Osteoblast (primary cell): ENCODE data around the gene DVL3. TPM values are rescaled to one million over a fixed set of nuclear protein-coding genes. Genes with fewer than 3 reads are reported as not detected.

ENCODE experiments used
- DNase-seq: peaks from one replicate; pipeline ENCODE4 v3.0.0; 2011; ENCODE audit warnings: low spot score, mixed read lengths; ENCODE audit not compliant: insufficient read length; ENCODE audit errors: missing footprints
- H2AFZ ChIP-seq: 2 replicates; pipeline ENCODE4 v1.6.0; 2011; ENCODE audit warnings: mild to moderate bottlenecking, low read length
- H3K27ac ChIP-seq: 2 replicates; pipeline ENCODE4 v1.5.1; 2011; ENCODE audit warnings: mild to moderate bottlenecking, low read depth, low read length, moderate library complexity
- H3K27me3 ChIP-seq: 2 replicates; pipeline ENCODE4 v1.6.0; 2012; ENCODE audit warnings: mild to moderate bottlenecking, control low read depth, inconsistent platforms, low read length, moderate library complexity; ENCODE audit not compliant: insufficient read depth
- H3K36me3 ChIP-seq: 2 replicates; pipeline ENCODE4 v1.5.1; 2011; ENCODE audit warnings: mild to moderate bottlenecking, low read length, control low read depth, moderate library complexity; ENCODE audit not compliant: insufficient read depth
- H3K4me1 ChIP-seq: 2 replicates; pipeline ENCODE4 v1.5.1; 2011; ENCODE audit warnings: mild to moderate bottlenecking, low read length, control low read depth, moderate library complexity; ENCODE audit not compliant: insufficient read depth
- H3K4me2 ChIP-seq: 2 replicates; pipeline ENCODE4 v1.6.0; 2011; ENCODE audit warnings: mild to moderate bottlenecking, low read length; ENCODE audit not compliant: insufficient read depth
- H3K4me3 ChIP-seq: fragments of 200-600 bp; sonication (generic); 3 replicates; pipeline ENCODE4 v1.5.1; 2012; ENCODE audit warnings: mild to moderate bottlenecking, low read length, inconsistent platforms; ENCODE audit not compliant: insufficient read depth
- H3K79me2 ChIP-seq: 2 replicates; pipeline ENCODE4 v1.6.0; 2012; ENCODE audit warnings: mild to moderate bottlenecking, low read length, control low read depth, inconsistent platforms; ENCODE audit not compliant: insufficient read depth
- H3K9me3 ChIP-seq: 2 replicates; pipeline ENCODE4 v1.5.1; 2011; ENCODE audit warnings: low read depth, low read length, control low read depth
- H4K20me1 ChIP-seq: 2 replicates; pipeline ENCODE4 v1.6.0; 2012; ENCODE audit warnings: mild to moderate bottlenecking, low read length, control low read depth; ENCODE audit not compliant: insufficient read depth
- total RNA-seq: library from RNA; depleted of rRNA; stranded (reverse); fragments of >200 nt; gene quantifications from 2 replicates; pipeline ENCODE4 v1.2.3, GENCODE V29; 2012
- TF ChIP-seq, protein P1 (sequence below): IDR thresholded peaks from 2 replicates; pipeline ENCODE4 v1.5.1; 2011; ENCODE audit warnings: mild to moderate bottlenecking, low read depth, low read length, moderate library complexity; ENCODE audit errors: extremely low read depth

DVL3 gene
- total RNA-seq, 1 donor: 60.4 TPM

DNA sequence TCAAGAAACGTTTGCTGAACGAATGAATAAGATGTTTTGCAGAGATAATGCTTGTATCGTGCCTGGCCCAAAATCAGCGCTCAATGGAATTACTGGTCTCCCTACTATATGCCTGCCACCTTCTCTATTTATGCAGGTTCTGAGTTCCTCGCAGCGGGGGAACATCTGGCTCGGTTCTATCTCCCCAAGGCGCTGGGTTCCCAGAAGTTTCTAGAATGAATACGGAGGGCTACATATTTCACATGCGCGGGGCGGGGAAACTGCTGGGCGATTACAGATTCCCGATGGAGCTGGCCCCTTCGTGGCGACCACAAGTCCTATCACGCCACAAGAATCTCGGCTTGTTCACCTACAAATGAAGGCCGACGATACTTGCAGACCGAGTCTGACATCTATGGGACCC, 20.4 kb upstream of the DVL3 start:
- Histone ChIP-seq H3K27ac (peak overlapping the region; percentile 83), H3K9me3 (no peaks in the 10 kb centered on the region), H3K4me2 (peak overlapping the region; percentile 100), H3K4me1 (peaks cover 19% of the 10 kb centered on the region), H3K4me3 (peak overlapping the region; percentile 89), H3K79me2 (peaks cover 40% of the 10 kb centered on the region), H3K27me3 (no peaks in the 10 kb centered on the region), H4K20me1 (peaks cover 16% of the 10 kb centered on the region), H2AFZ (peak overlapping the region; percentile 100), H3K36me3 (peaks cover 9% of the 10 kb centered on the region)
- TF ChIP-seq, protein P1, sequence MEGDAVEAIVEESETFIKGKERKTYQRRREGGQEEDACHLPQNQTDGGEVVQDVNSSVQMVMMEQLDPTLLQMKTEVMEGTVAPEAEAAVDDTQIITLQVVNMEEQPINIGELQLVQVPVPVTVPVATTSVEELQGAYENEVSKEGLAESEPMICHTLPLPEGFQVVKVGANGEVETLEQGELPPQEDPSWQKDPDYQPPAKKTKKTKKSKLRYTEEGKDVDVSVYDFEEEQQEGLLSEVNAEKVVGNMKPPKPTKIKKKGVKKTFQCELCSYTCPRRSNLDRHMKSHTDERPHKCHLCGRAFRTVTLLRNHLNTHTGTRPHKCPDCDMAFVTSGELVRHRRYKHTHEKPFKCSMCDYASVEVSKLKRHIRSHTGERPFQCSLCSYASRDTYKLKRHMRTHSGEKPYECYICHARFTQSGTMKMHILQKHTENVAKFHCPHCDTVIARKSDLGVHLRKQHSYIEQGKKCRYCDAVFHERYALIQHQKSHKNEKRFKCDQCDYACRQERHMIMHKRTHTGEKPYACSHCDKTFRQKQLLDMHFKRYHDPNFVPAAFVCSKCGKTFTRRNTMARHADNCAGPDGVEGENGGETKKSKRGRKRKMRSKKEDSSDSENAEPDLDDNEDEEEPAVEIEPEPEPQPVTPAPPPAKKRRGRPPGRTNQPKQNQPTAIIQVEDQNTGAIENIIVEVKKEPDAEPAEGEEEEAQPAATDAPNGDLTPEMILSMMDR: no peak
- no peak for DNase-seq

DNA sequence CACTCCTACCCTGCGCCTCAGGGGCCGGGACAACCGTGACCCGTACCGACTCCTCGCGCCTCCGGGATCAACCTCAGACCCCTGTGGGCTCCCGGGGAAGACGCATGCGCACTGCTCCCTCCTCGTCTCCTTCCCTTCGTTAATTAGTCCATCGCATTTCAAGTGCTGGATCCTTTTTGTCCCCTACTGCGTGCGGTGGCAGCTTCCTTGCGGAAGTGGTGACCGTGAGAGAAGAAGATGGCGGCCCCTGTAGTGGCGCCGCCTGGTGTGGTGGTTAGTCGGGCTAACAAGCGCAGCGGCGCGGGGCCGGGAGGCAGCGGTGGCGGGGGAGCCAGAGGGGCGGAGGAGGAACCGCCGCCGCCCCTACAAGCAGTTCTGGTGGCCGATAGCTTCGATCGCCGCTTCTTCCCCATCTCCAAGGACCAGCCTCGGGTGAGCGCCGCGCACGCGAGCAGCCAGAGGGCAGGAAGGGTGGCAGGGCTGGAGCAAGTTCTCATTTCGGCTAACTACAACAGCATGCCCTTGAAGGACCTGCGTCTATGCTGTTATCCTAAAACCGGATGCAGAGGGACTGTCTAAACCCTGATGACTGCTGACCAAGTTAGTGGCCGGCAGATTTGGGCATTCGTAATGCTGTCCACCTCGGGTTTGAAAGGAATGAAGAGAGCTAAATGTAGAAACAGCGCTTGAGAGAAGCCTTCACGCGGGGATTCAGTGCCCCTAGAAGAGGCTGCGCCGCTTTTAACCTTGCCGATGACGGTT, 19.8 kb upstream of the DVL3 start, which contains the start of gene EIF2B5:
Gene EIF2B5 (plus strand): TSS at position 210 of the 762 bp plus-strand sequence. CDS start 28 bp downstream, at position 238.
- peaks cover 19% of the 10 kb centered on the region for H3K4me1 ChIP-seq
- H3K4me3 ChIP-seq: peak within 1 kb of the TSS; percentile 89
- H3K27ac ChIP-seq: peak within 1 kb of the TSS; percentile 83
- H3K36me3 ChIP-seq: peaks cover 14% of the 10 kb centered on the region
- TF ChIP-seq, protein P1: peak; percentile 34
- H4K20me1 ChIP-seq: peaks cover 16% of the 10 kb centered on the region
- no peaks in the 10 kb centered on the region for H3K27me3 ChIP-seq
- peak; percentile 87 for DNase-seq
- H3K79me2 ChIP-seq: peaks cover 45% of the 10 kb centered on the region
- H2AFZ ChIP-seq: peak within 1 kb of the TSS; percentile 100
- no peaks in the 10 kb centered on the region for H3K9me3 ChIP-seq
- H3K4me2 ChIP-seq: peak within 1 kb of the TSS; percentile 100

DNA sequence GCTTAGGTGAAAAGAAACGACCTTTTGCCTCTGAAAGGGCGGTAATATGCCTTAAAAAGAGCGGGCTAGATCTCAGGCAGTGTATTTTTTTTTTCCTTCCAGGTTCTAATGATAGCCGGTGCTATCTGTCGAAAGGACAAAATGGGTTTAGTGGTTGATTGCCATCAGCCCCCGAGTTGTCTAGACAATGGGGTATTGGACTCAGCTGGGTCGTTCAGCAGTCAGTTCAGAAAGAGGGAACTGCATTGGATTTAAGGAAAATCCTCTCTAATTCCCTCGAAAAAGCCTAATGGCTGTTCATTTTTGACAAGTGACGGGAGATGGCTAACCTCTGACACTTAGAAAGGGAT, 19.3 kb upstream of the DVL3 start:
- peaks cover 19% of the 10 kb centered on the region for H3K4me1 ChIP-seq
- no peaks in the 10 kb centered on the region for H3K27me3 ChIP-seq
- peaks cover 16% of the 10 kb centered on the region for H4K20me1 ChIP-seq
- no peaks in the 10 kb centered on the region for H3K9me3 ChIP-seq
- peak overlapping the region; percentile 83 for H3K27ac ChIP-seq
- TF ChIP-seq, protein P1: no peak
- peak overlapping the region; percentile 100 for H2AFZ ChIP-seq
- peak; percentile 55 for DNase-seq
- peaks cover 20% of the 10 kb centered on the region for H3K36me3 ChIP-seq
- H3K4me2 ChIP-seq: peak overlapping the region; percentile 100
- peak overlapping the region; percentile 89 for H3K4me3 ChIP-seq
- peaks cover 50% of the 10 kb centered on the region for H3K79me2 ChIP-seq

DNA sequence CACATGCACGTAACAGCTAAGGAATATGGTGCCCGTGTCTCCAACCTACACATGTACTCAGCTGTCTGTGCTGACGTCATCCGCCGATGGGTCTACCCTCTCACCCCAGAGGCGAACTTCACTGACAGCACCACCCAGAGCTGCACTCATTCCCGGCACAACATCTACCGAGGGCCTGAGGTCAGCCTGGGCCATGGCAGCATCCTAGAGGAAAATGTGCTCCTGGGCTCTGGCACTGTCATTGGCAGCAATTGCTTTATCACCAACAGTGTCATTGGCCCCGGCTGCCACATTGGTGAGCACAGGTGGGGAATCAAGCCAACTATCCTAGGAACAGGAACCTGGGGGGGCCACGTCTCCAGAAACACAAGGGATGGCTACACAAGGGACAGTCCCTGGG, 14.7 kb upstream of the DVL3 start:
- H3K4me2 ChIP-seq: no peak overlapping the region
- H3K27ac ChIP-seq: no peak overlapping the region
- peaks cover 11% of the 10 kb centered on the region for H3K4me1 ChIP-seq
- H3K27me3 ChIP-seq: no peaks in the 10 kb centered on the region
- H3K9me3 ChIP-seq: no peaks in the 10 kb centered on the region
- no peak overlapping the region for H2AFZ ChIP-seq
- H4K20me1 ChIP-seq: peaks cover 17% of the 10 kb centered on the region
- TF ChIP-seq, protein P1: no peak
- H3K4me3 ChIP-seq: no peak overlapping the region
- no peak for DNase-seq
- H3K36me3 ChIP-seq: peaks cover 65% of the 10 kb centered on the region
- H3K79me2 ChIP-seq: peaks cover 46% of the 10 kb centered on the region
